Cardiac muscle cell (in vitro differentiated cells and primary cell): ENCODE measurements around the gene PRKAG2. TPM values are rescaled to one million over a fixed set of nuclear protein-coding genes. Genes with fewer than 3 reads are reported as not detected.

Source experiments
- DNase-seq, 2 donors: peaks; one replicate each; pipeline versions ENCODE4 v3.0.0 to v3.0.0-alpha.2; 2010 to 2017; ENCODE audit warnings: low read depth in 1 of 2, low spot score in 1 of 2
- H3K27ac ChIP-seq: fragments of 200-600 bp; sonication (generic); 2 replicates; pipeline ENCODE4 v1.5.1; 2016
- H3K27me3 ChIP-seq: fragments of 200-600 bp; sonication (generic); 2 replicates; pipeline ENCODE4 v1.6.0; 2016; ENCODE audit warnings: control low read depth
- H3K36me3 ChIP-seq: fragments of 200-600 bp; sonication (generic); 2 replicates; pipeline ENCODE4 v1.5.1; 2016; ENCODE audit warnings: control low read depth
- H3K4me1 ChIP-seq: fragments of 200-600 bp; sonication (generic); 2 replicates; pipeline ENCODE4 v1.8.1; 2017; ENCODE audit warnings: low read depth, mild to moderate bottlenecking, mixed run types
- H3K4me3 ChIP-seq: fragments of 200-600 bp; sonication (generic); 2 replicates; pipeline ENCODE4 v1.5.1; 2016; ENCODE audit warnings: mild to moderate bottlenecking
- H3K9me3 ChIP-seq: fragments of 200-600 bp; sonication (generic); 2 replicates; pipeline ENCODE4 v1.5.1; 2017; ENCODE audit warnings: low read depth, mild to moderate bottlenecking, control low read depth
- CTCF ChIP-seq: IDR thresholded peaks from 2 replicates; pipeline ENCODE4 v1.5.1; 2012; ENCODE audit warnings: low read depth, mild to moderate bottlenecking, low read length
- polyA plus RNA-seq: library from polyadenylated mRNA; unstranded; fragments of >200 nt; fragmentation: Nextera tagmentation; extraction: Ambion mirVana; gene quantifications from 2 replicates; pipeline ENCODE4 v1.2.1, GENCODE V29; 2016
- total RNA-seq: library from RNA; depleted of rRNA; stranded (reverse); fragments of >200 nt; gene quantifications from 2 replicates; pipeline ENCODE4 v1.2.3, GENCODE V29; 2016

Gene PRKAG2
- total and polyA plus RNA-seq, 2 experiments from 2014 or later, result 43.4 to 85.3 TPM

GRCh38 chr7:151565541-151565940 lies 311.4 kb downstream of the PRKAG2 start:
- no peaks in the 10 kb centered on the region for H3K4me1 ChIP-seq
- TF ChIP-seq CTCF, result no peak
- no peak overlapping the region for H3K27ac ChIP-seq
- H3K4me3 ChIP-seq, result no peak overlapping the region
- no peak for DNase-seq
- no peaks in the 10 kb centered on the region for H3K27me3 ChIP-seq
- H3K36me3 ChIP-seq, result peaks cover 77% of the 10 kb centered on the region
- no peaks in the 10 kb centered on the region for H3K9me3 ChIP-seq

GRCh38 chr7:151560243-151560642 lies 316.7 kb downstream of the PRKAG2 start:
- Histone ChIP-seq H3K9me3 (no peaks in the 10 kb centered on the region), H3K27ac (no peak overlapping the region), H3K27me3 (no peaks in the 10 kb centered on the region), H3K4me3 (no peak overlapping the region), H3K36me3 (peaks cover 67% of the 10 kb centered on the region), H3K4me1 (no peaks in the 10 kb centered on the region)
- no peak for DNase-seq
- no peak for TF ChIP-seq CTCF

GRCh38 chr7:151559557-151560183 lies 317.2 kb downstream of the PRKAG2 start:
- H3K36me3 ChIP-seq, result peaks cover 61% of the 10 kb centered on the region
- H3K27ac ChIP-seq, result no peak overlapping the region
- DNase-seq, result no peak
- no peak for TF ChIP-seq CTCF
- H3K27me3 ChIP-seq, result no peaks in the 10 kb centered on the region
- no peaks in the 10 kb centered on the region for H3K4me1 ChIP-seq
- H3K4me3 ChIP-seq, result no peak overlapping the region
- no peaks in the 10 kb centered on the region for H3K9me3 ChIP-seq

GRCh38 chr7:151558575-151558974 lies 318.3 kb downstream of the PRKAG2 start:
- Histone ChIP-seq H3K27me3 (no peaks in the 10 kb centered on the region), H3K36me3 (peaks cover 50% of the 10 kb centered on the region), H3K4me1 (no peaks in the 10 kb centered on the region), H3K9me3 (no peaks in the 10 kb centered on the region), H3K27ac (peak overlapping the region; percentile 12), H3K4me3 (no peak overlapping the region)
- DNase-seq, result peak in 1 of 2 donors; percentile 40
- no peak for TF ChIP-seq CTCF

- no peak overlapping the region for H3K27ac ChIP-seq
- DNase-seq, result no peak
- H3K36me3 ChIP-seq, result peaks cover 44% of the 10 kb centered on the region
- no peak overlapping the region for H3K4me3 ChIP-seq
- no peaks in the 10 kb centered on the region for H3K27me3 ChIP-seq
- TF ChIP-seq CTCF, result no peak
- H3K4me1 ChIP-seq, result no peaks in the 10 kb centered on the region
- H3K9me3 ChIP-seq, result no peaks in the 10 kb centered on the region
Observed at GRCh38 chr7:151556592-151556991, 320.3 kb downstream of the PRKAG2 start.

- H3K9me3 ChIP-seq, result no peaks in the 10 kb centered on the region
- H3K27ac ChIP-seq, result peak overlapping the region; percentile 12
- peaks cover 17% of the 10 kb centered on the region for H3K36me3 ChIP-seq
- no peak for DNase-seq
- H3K27me3 ChIP-seq, result no peaks in the 10 kb centered on the region
- no peaks in the 10 kb centered on the region for H3K4me1 ChIP-seq
- H3K4me3 ChIP-seq, result no peak overlapping the region
- no peak for TF ChIP-seq CTCF
Observed at GRCh38 chr7:151553356-151553755, 323.6 kb downstream of the PRKAG2 start.
